DND-41 (cell line): Measurements from ENCODE around the gene ME3.

Experiments
- ATAC-seq: fragments of 200-7000 bp; cut with Tn5 transposase; 3 replicates; pipeline ENCODE4 v1.9.1; 2021; ENCODE audit warnings: low read depth; ENCODE audit not compliant: insufficient read depth
- DNase-seq: peaks from one replicate; pipeline ENCODE4 v3.0.0-alpha.2; 2020
- H2AFZ ChIP-seq: 2 replicates; pipeline ENCODE4 v1.6.0; 2012; ENCODE audit warnings: low read depth, low read length
- H3K27ac ChIP-seq: 2 replicates; pipeline ENCODE4 v1.5.1; 2012; ENCODE audit warnings: low read length, inconsistent platforms
- H3K27me3 ChIP-seq: fragments of 200-600 bp; sonication (generic); 2 replicates; pipeline ENCODE4 v1.6.0; 2012; ENCODE audit warnings: low read length, mild to moderate bottlenecking, inconsistent platforms; ENCODE audit not compliant: insufficient read depth, poor library complexity
- H3K36me3 ChIP-seq: 2 replicates; pipeline ENCODE4 v1.5.1; 2012; ENCODE audit warnings: low read length, inconsistent platforms; ENCODE audit not compliant: insufficient read depth
- H3K4me1 ChIP-seq: 2 replicates; pipeline ENCODE4 v1.5.1; 2012; ENCODE audit warnings: mild to moderate bottlenecking, low read length; ENCODE audit not compliant: insufficient read depth
- H3K4me2 ChIP-seq: 2 replicates; pipeline ENCODE4 v1.6.0; 2012; ENCODE audit warnings: mild to moderate bottlenecking, moderate library complexity, low read length, inconsistent platforms; ENCODE audit not compliant: insufficient read depth
- H3K4me3 ChIP-seq, 2 experiments: fragments of 200-600 bp in 1 of 2; shearing (Covaris generic) in 1 of 2; 2 replicates each; pipeline ENCODE4 v1.5.1; 2012 to 2016; ENCODE audit warnings: inconsistent platforms in 2 of 2, low read length in 2 of 2, mild to moderate bottlenecking in 2 of 2, low read depth in 1 of 2, moderate library complexity in 1 of 2
- H3K79me2 ChIP-seq: 2 replicates; pipeline ENCODE4 v1.6.0; 2012; ENCODE audit warnings: low read length, inconsistent platforms; ENCODE audit not compliant: insufficient read depth
- H3K9ac ChIP-seq: 2 replicates; pipeline ENCODE4 v1.6.0; 2012; ENCODE audit warnings: low read depth, mild to moderate bottlenecking, inconsistent platforms, low read length, moderate library complexity
- H3K9me3 ChIP-seq: 2 replicates; pipeline ENCODE4 v1.5.1; 2012; ENCODE audit warnings: low read length, moderate library complexity, mild to moderate bottlenecking, inconsistent platforms; ENCODE audit not compliant: insufficient read depth, severe bottlenecking
- H4K20me1 ChIP-seq: 2 replicates; pipeline ENCODE4 v1.6.0; 2012; ENCODE audit warnings: low read length; ENCODE audit not compliant: insufficient read depth
- EZH2 ChIP-seq: IDR thresholded peaks from 3 replicates; pipeline ENCODE4 v1.6.1; 2012; ENCODE audit warnings: borderline replicate concordance, low read depth, mild to moderate bottlenecking, moderate library complexity, low read length, inconsistent platforms; ENCODE audit not compliant: severe bottlenecking
- TF ChIP-seq, protein P1 (sequence below): IDR thresholded peaks from 2 replicates; pipeline ENCODE4 v1.5.1; 2012; ENCODE audit warnings: borderline replicate concordance, low read length, moderate library complexity, mild to moderate bottlenecking; ENCODE audit not compliant: poor library complexity, severe bottlenecking; ENCODE audit errors: extremely low read depth

Gene ME3

DNA sequence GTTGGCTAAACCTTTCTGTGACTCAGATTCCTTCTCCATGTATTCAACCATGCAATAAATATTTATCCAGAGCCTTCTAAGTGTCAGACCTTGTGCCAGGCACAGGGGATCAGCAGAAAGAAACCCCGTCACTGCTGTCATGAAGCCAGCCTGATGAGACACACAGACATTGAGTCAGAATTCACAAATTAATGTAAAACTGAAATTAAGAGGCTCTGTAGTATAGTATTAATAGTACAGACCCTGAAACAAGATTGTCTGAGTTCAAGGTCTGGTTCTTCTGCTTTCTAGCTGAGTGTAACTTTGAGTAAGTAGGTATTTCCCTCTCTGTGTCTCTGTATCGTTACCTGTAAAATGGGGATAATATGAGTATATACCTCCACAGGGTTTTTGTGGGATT lies 46.9 kb downstream of the ME3 start:
- TF ChIP-seq, protein P1, sequence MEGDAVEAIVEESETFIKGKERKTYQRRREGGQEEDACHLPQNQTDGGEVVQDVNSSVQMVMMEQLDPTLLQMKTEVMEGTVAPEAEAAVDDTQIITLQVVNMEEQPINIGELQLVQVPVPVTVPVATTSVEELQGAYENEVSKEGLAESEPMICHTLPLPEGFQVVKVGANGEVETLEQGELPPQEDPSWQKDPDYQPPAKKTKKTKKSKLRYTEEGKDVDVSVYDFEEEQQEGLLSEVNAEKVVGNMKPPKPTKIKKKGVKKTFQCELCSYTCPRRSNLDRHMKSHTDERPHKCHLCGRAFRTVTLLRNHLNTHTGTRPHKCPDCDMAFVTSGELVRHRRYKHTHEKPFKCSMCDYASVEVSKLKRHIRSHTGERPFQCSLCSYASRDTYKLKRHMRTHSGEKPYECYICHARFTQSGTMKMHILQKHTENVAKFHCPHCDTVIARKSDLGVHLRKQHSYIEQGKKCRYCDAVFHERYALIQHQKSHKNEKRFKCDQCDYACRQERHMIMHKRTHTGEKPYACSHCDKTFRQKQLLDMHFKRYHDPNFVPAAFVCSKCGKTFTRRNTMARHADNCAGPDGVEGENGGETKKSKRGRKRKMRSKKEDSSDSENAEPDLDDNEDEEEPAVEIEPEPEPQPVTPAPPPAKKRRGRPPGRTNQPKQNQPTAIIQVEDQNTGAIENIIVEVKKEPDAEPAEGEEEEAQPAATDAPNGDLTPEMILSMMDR, result no peak
- no peak for TF ChIP-seq EZH2
- ATAC-seq, result no peak
- Histone ChIP-seq H3K4me1 (no peaks in the 10 kb centered on the region), H3K4me2 (no peak overlapping the region), H3K9me3 (no peaks in the 10 kb centered on the region), H3K27ac (no peak overlapping the region), H4K20me1 (no peaks in the 10 kb centered on the region; the same call in 1 of the 2 replicates), H3K36me3 (no peaks in the 10 kb centered on the region), H3K9ac (no peak overlapping the region), H2AFZ (no peak overlapping the region), H3K27me3 (no peaks in the 10 kb centered on the region), H3K4me3 (no peak overlapping the region), H3K79me2 (no peaks in the 10 kb centered on the region)
- DNase-seq, result no peak

DNA sequence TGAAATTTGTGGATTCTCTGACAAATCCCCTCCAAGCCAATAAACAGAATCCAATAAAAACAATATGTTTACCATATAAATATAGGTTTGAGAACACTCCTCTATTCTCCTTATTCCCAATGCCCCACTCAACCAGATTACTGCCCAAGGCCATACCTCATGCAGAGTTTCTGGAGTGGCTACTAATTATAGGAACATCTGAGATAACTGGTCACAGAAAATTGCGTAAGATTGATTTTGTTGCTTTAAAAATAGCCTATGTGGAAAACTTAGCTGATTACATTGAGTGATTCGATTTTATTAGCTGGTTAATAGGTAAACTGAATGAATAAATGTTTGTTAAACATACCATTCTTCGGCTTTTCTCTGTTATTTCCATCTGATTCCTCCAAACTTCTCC lies 48.0 kb downstream of the ME3 start:
- Histone ChIP-seq H3K27ac (no peak overlapping the region), H4K20me1 (no peaks in the 10 kb centered on the region), H3K36me3 (no peaks in the 10 kb centered on the region), H3K4me2 (no peak overlapping the region), H3K79me2 (no peaks in the 10 kb centered on the region), H3K4me1 (no peaks in the 10 kb centered on the region), H3K4me3 (no peak overlapping the region), H3K27me3 (no peaks in the 10 kb centered on the region), H2AFZ (no peak overlapping the region), H3K9ac (no peak overlapping the region), H3K9me3 (no peaks in the 10 kb centered on the region)
- ATAC-seq (no peak), DNase-seq (no peak)
- TF ChIP-seq, protein P1, result no peak
- no peak for TF ChIP-seq EZH2

DNA sequence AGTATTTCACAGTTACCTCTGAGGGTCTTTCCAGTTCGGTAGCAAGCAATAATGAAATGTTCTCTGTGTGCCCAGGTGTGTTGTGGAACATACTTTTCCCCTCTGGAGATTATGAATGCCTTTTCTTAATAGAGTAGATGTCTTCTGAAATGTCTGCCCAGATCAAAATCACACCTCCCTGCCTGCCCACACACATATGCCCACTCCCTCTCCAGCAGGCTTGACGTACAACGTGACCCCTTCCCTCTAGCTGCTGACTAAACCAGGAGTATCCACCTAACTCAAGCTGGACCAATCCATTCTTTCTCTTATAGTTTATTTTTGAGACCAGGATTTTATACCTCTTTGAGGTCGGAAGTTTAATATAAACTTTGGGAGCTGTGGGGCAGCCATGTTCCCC lies 48.7 kb downstream of the ME3 start:
- Histone ChIP-seq H3K79me2 (no peaks in the 10 kb centered on the region), H3K4me2 (no peak overlapping the region), H3K9me3 (no peaks in the 10 kb centered on the region), H3K36me3 (no peaks in the 10 kb centered on the region), H3K27ac (no peak overlapping the region), H4K20me1 (no peaks in the 10 kb centered on the region), H3K9ac (no peak overlapping the region), H3K4me3 (no peak overlapping the region), H3K4me1 (no peaks in the 10 kb centered on the region), H2AFZ (no peak overlapping the region), H3K27me3 (no peaks in the 10 kb centered on the region)
- DNase-seq, result no peak
- no peak for ATAC-seq
- TF ChIP-seq EZH2, result no peak
- TF ChIP-seq, protein P1, result no peak
